NCI-H1694 treated with DMSO at 0.1 percent for 48 hours (cell line): Measurements from ENCODE around the gene PRAC1.

Experiments used
- DNase-seq: peaks from one replicate; lab custom pipeline; 2025; lab: John Stamatoyannopoulos, UW

The PRAC1 gene

GRCh38 chr17:48747445-48748363, 25.4 kb upstream of the PRAC1 start:
- no peak for DNase-seq

DNA sequence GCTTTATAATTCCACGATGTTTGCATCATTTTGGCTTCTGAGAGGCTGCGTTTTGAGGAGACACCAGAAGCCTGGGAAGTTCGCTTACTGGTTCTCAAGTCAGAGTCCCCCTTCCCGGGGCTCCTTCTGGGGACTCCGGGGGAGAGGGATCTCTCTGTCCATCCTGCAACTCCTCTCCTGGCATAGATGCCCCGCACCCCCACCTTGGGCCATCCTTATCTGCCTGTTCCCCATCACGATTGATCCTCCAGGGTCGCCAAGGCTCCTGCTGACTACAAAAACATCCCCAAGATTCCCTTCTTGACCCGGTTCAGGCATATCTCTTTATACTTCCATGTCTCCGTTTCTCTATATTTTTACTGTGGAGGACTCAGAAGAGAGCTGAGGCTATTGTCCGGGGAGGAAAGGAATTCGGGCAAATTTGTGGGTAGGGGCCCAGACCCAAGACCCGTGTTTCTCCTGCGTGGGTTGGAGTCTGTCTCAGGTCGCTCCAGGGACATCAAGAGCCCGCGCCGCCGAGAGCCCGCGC, 24.7 kb upstream of the PRAC1 start:
- DNase-seq = no peak

GRCh38 chr17:48745381-48746275, 23.3 kb upstream of the PRAC1 start:
- no peak for DNase-seq

- DNase-seq = no peak
Measured at GRCh38 chr17:48740537-48740936, 18.2 kb upstream of the PRAC1 start.

GRCh38 chr17:48738803-48739526, 16.6 kb upstream of the PRAC1 start:
- DNase-seq = no peak

- DNase-seq = no peak
Measured at GRCh38 chr17:48738424-48738802, 16.1 kb upstream of the PRAC1 start.

DNA sequence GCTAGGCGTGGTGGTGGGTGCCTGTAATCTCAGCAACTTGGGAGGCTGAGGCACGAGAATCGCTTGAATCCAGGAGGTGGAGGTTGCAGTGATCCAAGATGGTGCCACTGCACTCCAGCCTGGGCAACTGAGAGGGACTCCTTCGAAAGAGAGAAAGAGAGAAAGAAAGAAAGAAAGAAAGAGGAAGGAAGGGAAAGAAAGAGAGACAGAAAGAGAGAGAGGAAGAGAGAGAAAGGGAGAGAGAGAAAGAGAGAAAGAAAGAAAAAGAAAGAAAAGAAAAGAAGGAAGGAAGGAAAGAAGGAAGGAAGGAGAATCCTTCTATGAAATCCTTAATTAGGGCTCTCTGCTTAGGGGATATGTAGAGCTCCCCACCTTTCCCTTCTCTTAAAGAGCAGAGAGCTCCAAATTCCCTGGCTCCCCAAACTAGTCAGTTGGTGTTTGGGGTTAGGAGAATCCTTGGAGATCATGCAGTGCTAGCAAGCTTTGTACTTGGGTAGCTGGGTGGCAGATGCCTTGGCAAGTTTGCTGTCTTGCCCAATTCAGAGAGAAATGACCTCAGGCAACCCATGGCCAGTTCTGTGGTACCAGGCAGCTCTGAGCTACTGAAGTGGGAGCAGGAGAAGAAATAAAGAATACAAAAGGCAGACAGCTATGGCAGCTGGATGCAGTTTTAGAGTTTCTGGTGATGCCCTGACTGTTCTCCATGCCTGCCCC, 15.2 kb upstream of the PRAC1 start:
- no peak for DNase-seq

DNA sequence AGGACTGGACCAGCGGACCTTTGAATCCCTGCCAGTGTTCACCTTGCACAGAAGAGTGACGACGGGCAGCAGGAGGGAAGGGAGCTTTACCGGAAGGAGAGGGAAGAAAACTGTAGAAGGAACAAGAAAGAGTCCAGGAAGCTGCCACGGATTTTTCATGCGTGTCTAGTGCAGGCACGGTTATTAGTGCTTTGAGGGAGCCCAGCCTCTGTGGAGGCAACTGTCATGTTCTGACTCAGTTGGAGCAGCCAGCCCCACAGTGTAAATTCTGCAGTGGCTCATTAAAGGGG, 12.7 kb upstream of the PRAC1 start:
- DNase-seq = no peak

GRCh38 chr17:48734333-48735061, 12.2 kb upstream of the PRAC1 start:
- no peak for DNase-seq

GRCh38 chr17:48733632-48734328, 11.5 kb upstream of the PRAC1 start:
- no peak for DNase-seq

GRCh38 chr17:48732688-48733629, 10.6 kb upstream of the PRAC1 start:
- DNase-seq = no peak

DNA sequence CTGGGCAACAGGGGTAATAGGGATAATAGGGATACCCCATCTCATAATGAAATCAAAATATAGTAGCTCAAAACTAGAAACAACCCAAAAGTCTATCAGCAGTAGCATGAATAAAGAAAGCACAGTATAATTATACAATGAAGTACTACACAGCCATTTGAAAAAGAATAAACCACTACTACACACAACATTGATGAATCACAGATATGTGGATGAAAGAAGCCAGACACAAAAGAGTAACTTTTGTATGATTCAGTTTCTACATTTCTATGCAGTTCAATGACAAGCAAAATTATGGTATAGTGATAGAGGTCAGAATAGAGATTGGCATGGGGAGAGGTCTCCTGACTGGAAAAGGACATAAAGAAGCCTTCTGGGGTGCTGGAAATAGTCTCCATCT, 9.0 kb upstream of the PRAC1 start:
- DNase-seq = no peak

GRCh38 chr17:48730240-48730550, 7.9 kb upstream of the PRAC1 start:
- no peak for DNase-seq

DNA sequence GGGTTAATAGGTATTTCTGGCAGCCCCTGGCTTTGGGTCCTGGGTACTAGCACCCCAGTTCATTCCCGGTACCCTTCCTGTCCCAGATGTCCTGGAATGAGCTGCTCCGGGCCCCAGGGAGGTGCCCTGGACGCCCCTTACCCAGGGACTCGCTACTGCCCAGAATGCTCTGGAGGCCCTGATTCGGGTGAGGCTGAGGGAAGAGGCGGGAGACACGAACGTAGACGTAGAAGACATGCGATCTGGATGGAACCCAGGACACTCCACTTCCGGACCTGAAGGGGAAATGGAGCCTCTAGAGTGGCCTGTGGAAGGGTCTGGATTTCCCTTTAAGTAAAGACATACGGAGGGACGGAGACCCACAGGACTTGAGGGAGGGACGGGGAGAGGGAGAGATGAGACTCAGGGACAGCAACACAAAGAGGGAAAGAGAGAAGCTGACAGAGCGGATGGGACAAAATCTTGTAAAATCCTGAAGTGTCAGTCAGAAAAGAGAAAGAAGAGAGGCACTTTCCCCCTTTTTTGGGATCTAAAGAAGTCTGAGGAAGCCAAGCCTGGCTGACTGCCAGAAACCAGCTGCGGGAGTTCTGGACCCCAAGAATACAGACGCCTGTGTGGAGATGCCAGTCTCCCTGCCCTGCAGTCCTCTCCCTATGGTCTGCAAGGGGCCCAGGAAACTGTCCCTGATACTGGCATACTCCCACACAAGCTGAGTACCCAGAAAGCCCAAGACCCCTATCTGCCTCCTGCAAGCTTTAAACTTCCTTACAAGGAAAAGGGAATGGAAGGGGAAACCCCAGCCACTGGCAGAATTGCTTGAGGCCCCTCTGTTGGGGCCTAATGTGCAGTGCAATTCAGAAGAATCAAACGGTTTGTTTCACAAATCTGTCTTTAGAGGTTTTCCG, 7.3 kb upstream of the PRAC1 start:
- no peak for DNase-seq

- DNase-seq = no peak
Measured at GRCh38 chr17:48728232-48729231, 6.2 kb upstream of the PRAC1 start, which contains the start of gene HOXB13. HOXB13 (minus strand) TSS chr17:48728750; CDS start chr17:48728593, 157 bp downstream.

- no peak for DNase-seq
Measured at GRCh38 chr17:48727415-48728175, 5.3 kb upstream of the PRAC1 start.
